GM21381 (cell line): Measurements from ENCODE around the gene STUB1.
A peak's percentile ranks its signal among the peaks of the same experiment; 100 is the strongest.

Experiments used
- ATAC-seq: cut with Tn5 transposase; IDR thresholded peaks from one replicate; pipeline ENCODE4 v1.9.1; 2021; ENCODE audit warnings: mild to moderate bottlenecking, moderate library complexity; ENCODE audit not compliant: unreplicated experiment

The STUB1 gene

GRCh38 chr16:722835-723633 lies 42.8 kb downstream of the STUB1 start:
- ATAC-seq, result no peak

- no peak for ATAC-seq
These were observed 43.5 kb downstream of the STUB1 start for GRCh38 chr16:723695-724094.

GRCh38 chr16:724188-725040 lies 44.2 kb downstream of the STUB1 start:
- ATAC-seq, result no peak

- ATAC-seq, result no peak
These were observed 44.8 kb downstream of the STUB1 start for GRCh38 chr16:725041-725376.

GRCh38 chr16:725463-726187 lies 45.4 kb downstream of the STUB1 start:
- no peak for ATAC-seq

GRCh38 chr16:726188-726437 lies 45.9 kb downstream of the STUB1 start:
- no peak for ATAC-seq

- peak; percentile 37 for ATAC-seq
These were observed 46.5 kb downstream of the STUB1 start, which contains the start of the genes CCDC78 and HAGHL for GRCh38 chr16:726438-727290. TSS of gene CCDC78 (minus strand) at chr16:726443. CDS start at chr16:726367, 76 bp downstream. TSS of gene HAGHL (plus strand) at chr16:727106. CDS start at chr16:727510, 404 bp downstream.

GRCh38 chr16:727291-727977 lies 47.2 kb downstream of the STUB1 start:
- peak; percentile 15 for ATAC-seq

- ATAC-seq, result peak; percentile 30
These were observed 48.1 kb downstream of the STUB1 start for GRCh38 chr16:728131-728889.

- ATAC-seq, result no peak
These were observed 48.9 kb downstream of the STUB1 start for GRCh38 chr16:728890-729744.

- no peak for ATAC-seq
These were observed 49.8 kb downstream of the STUB1 start for GRCh38 chr16:729768-730665.

GRCh38 chr16:730666-731509 lies 50.7 kb downstream of the STUB1 start:
- ATAC-seq, result no peak

GRCh38 chr16:732332-732731 lies 52.1 kb downstream of the STUB1 start:
- ATAC-seq, result no peak
